CD4-positive, alpha-beta T cell (primary cell): ENCODE results near the gene FGR. TPM values are rescaled to one million over a fixed set of nuclear protein-coding genes. Genes with fewer than 3 reads are reported as not detected.
A peak's percentile ranks its signal among the peaks of the same experiment; 100 is the strongest.

Source experiments
- ATAC-seq: fragments of 200-7000 bp; cut with Tn5 transposase; one replicate; pipeline ENCODE4 v1.10.0; 2022; ENCODE audit warnings: mild to moderate bottlenecking; ENCODE audit not compliant: poor library complexity
- CTCF ChIA-PET: fragments of 350-600 bp; sonication (Branson Sonifier 250); formaldehyde crosslinking; loops from one replicate; lab custom pipeline; 2021; ENCODE audit warnings: antibody characterized with exemption, inconsistent platforms; lab: Charles Lee
- POLR2A ChIA-PET: fragments of 350-600 bp; sonication (Branson Sonifier 250); formaldehyde crosslinking; loops from one replicate; lab custom pipeline; 2021; ENCODE audit warnings: antibody characterized with exemption, inconsistent platforms; lab: Charles Lee
- DNase-seq, 14 experiments: peaks; one replicate each; pipeline ENCODE4 v3.0.0-alpha.2; 2013 to 2020; ENCODE audit warnings: mixed read lengths in 2 of 14
- H3K27ac ChIP-seq, 2 donors: one replicate each; pipeline versions ENCODE4 v1.5.1 to v1.7.0; 2013; ENCODE audit warnings: low read length in 2 of 2, low read depth in 1 of 2, mild to moderate bottlenecking in 1 of 2
- H3K27me3 ChIP-seq, 2 experiments: 1 replicate in 1 of 2; 2 replicates in 1 of 2; pipeline versions ENCODE4 v1.6.1 to v1.7.0; 2013; ENCODE audit warnings: low read length in 2 of 2, control low read depth in 1 of 2, mild to moderate bottlenecking in 1 of 2, moderate library complexity in 1 of 2; ENCODE audit not compliant: insufficient read depth in 2 of 2, control insufficient read depth in 1 of 2
- H3K36me3 ChIP-seq: one replicate; pipeline ENCODE4 v1.6.1; 2013; ENCODE audit warnings: low read length, control low read depth; ENCODE audit not compliant: insufficient read depth
- H3K4me1 ChIP-seq: one replicate; pipeline ENCODE4 v1.6.1; 2013; ENCODE audit warnings: low read length, control low read depth; ENCODE audit not compliant: insufficient read depth
- H3K4me3 ChIP-seq: one replicate; pipeline ENCODE4 v1.5.1; 2013; ENCODE audit warnings: mild to moderate bottlenecking, low read length, moderate library complexity
- H3K9me3 ChIP-seq, 2 experiments: 1 replicate in 1 of 2; 2 replicates in 1 of 2; pipeline versions ENCODE4 v1.6.1 to v1.7.0; 2013; ENCODE audit warnings: low read length in 2 of 2, mild to moderate bottlenecking in 2 of 2, control low read depth in 1 of 2, moderate library complexity in 1 of 2; ENCODE audit not compliant: control insufficient read depth in 1 of 2, insufficient read depth in 1 of 2
- H3K27ac Mint-ChIP-seq: one replicate; pipeline ENCODE4 v1.8.0; 2020; ENCODE audit warnings: mixed read lengths
- H3K27me3 Mint-ChIP-seq: one replicate; pipeline ENCODE4 v1.8.0; 2021; ENCODE audit warnings: mixed read lengths
- H3K36me3 Mint-ChIP-seq: one replicate; pipeline ENCODE4 v1.8.0; 2021; ENCODE audit warnings: low read depth, mixed read lengths
- H3K4me1 Mint-ChIP-seq: one replicate; pipeline ENCODE4 v1.8.0; 2021; ENCODE audit warnings: low read depth, mixed read lengths
- H3K4me3 Mint-ChIP-seq: one replicate; pipeline ENCODE4 v1.8.0; 2020; ENCODE audit warnings: mild to moderate bottlenecking, mixed read lengths
- H3K9me3 Mint-ChIP-seq: one replicate; pipeline ENCODE4 v1.8.0; 2020; ENCODE audit warnings: mixed read lengths
- CTCF ChIP-seq: fragments of 200-600 bp; IDR thresholded peaks from one replicate; pipeline ENCODE4 v1.8.0; 2022; ENCODE audit warnings: antibody characterized with exemption, mild to moderate bottlenecking
- intact Hi-C, 2 experiments: fragments of 100-400 bp; cut with DNase I in 1 of 2; cut with micrococcal nuclease in 1 of 2; formaldehyde crosslinking; loops; one replicate each; pipeline versions ENCODE4 v1.15.1 to v1.9.0; 2023 to 2025; cut with DNase I, micrococcal nuclease
- total RNA-seq, 174 experiments: library from RNA in 2 of 174; stranded (reverse) in 2 of 174; gene quantifications; one replicate each; pipeline ENCODE4 v1.2.3 and lab custom pipeline; 2021 to 2026

The FGR gene
- total RNA-seq, 2 experiments from 2014 or later = 3.0 to 3.2 TPM

- no peaks in the 10 kb centered on the region for H3K27me3 Mint-ChIP-seq
- Histone ChIP-seq H3K9me3 (no peaks in the 10 kb centered on the region), H3K4me3 (no peak overlapping the region), H3K4me1 (peaks cover 80% of the 10 kb centered on the region), H3K27me3 (no peaks in the 10 kb centered on the region), H3K36me3 (no peaks in the 10 kb centered on the region), H3K27ac (no peak overlapping the region)
- no peak for TF ChIP-seq CTCF
- DNase-seq (no peak), ATAC-seq (no peak)
- no peaks in the 10 kb centered on the region for H3K36me3 Mint-ChIP-seq
- CTCF ChIA-PET = interaction anchor here (0.7 to 5.4 kb wide), 2 partner anchors 32 to 50 kb away, joined by 3 to 55 read pairs; no protein-coding TSS in a partner anchor
- peak overlapping the region; percentile 50 for H3K27ac Mint-ChIP-seq
- no peak overlapping the region for H3K4me3 Mint-ChIP-seq
- H3K9me3 Mint-ChIP-seq = no peaks in the 10 kb centered on the region
- POLR2A ChIA-PET = interaction anchor here (0.8 to 8.6 kb wide), 3 partner anchors 27 to 114 kb away, joined by 3 to 98 read pairs (median 4); partner anchors contain the start of gene FAM76A
- H3K4me1 Mint-ChIP-seq = peaks cover 39% of the 10 kb centered on the region
- intact Hi-C loops = no loop called here
Observed at GRCh38 chr1:27611450-27611849, 23.5 kb downstream of the FGR start.

GRCh38 chr1:27609618-27610240, 25.3 kb downstream of the FGR start:
- no peak for ATAC-seq
- Histone ChIP-seq H3K27me3 (no peaks in the 10 kb centered on the region), H3K9me3 (no peaks in the 10 kb centered on the region), H3K27ac (peak overlapping the region in 1 of 2 donors; percentile 18), H3K36me3 (no peaks in the 10 kb centered on the region), H3K4me3 (no peak overlapping the region), H3K4me1 (peaks cover 77% of the 10 kb centered on the region)
- Mint-ChIP-seq H3K36me3 (no peaks in the 10 kb centered on the region), H3K4me3 (no peak overlapping the region), H3K27ac (no peak overlapping the region), H3K4me1 (peaks cover 40% of the 10 kb centered on the region), H3K9me3 (no peaks in the 10 kb centered on the region), H3K27me3 (no peaks in the 10 kb centered on the region)
- ChIA-PET CTCF (interaction anchor here (0.7 to 5.4 kb wide), 4 partner anchors 52 to 149 kb away, joined by 3 to 55 read pairs (median 10); no protein-coding TSS in a partner anchor), POLR2A (interaction anchor here (0.6 to 8.6 kb wide), 2 partner anchors 19 to 52 kb away, joined by 3 to 98 read pairs; no protein-coding TSS in a partner anchor)
- no peak for TF ChIP-seq CTCF
- intact Hi-C loops = loop anchor here in 1 of 2 experiments (1.0 to 5.0 kb wide), 2 partner anchors 51 to 113 kb away; no protein-coding TSS in a partner anchor
- DNase-seq = peak in 2 of 14 experiments; percentile 45 to 51

GRCh38 chr1:27609210-27609555, 25.8 kb downstream of the FGR start:
- no peaks in the 10 kb centered on the region for H3K36me3 ChIP-seq
- ChIA-PET CTCF (interaction anchor here (0.6 to 5.4 kb wide), 9 partner anchors 9 to 277 kb away, joined by 3 to 55 read pairs (median 4); no protein-coding TSS in a partner anchor), POLR2A (interaction anchor here (8.6 kb wide), 1 partner anchor 53 kb away, joined by 98 read pairs; no protein-coding TSS in a partner anchor)
- Mint-ChIP-seq H3K4me1 (peaks cover 39% of the 10 kb centered on the region), H3K27me3 (no peaks in the 10 kb centered on the region), H3K27ac (no peak overlapping the region), H3K36me3 (peaks cover 2% of the 10 kb centered on the region), H3K9me3 (no peaks in the 10 kb centered on the region), H3K4me3 (no peak overlapping the region)
- ATAC-seq (no peak), DNase-seq (peak in 2 of 14 experiments; percentile 57 to 68)
- no peaks in the 10 kb centered on the region for H3K27me3 ChIP-seq
- H3K27ac ChIP-seq = peak overlapping the region; percentile 18 to 28
- peaks cover 77% of the 10 kb centered on the region for H3K4me1 ChIP-seq
- intact Hi-C loops = loop anchor here in 1 of 2 experiments (1.0 to 5.0 kb wide), 2 partner anchors 51 to 113 kb away; no protein-coding TSS in a partner anchor
- H3K4me3 ChIP-seq = no peak overlapping the region
- H3K9me3 ChIP-seq = no peaks in the 10 kb centered on the region
- no peak for TF ChIP-seq CTCF
